GM19240 (cell line): ENCODE data around the gene DHX36.

Experiments used
- DNase-seq: peaks from one replicate; pipeline ENCODE4 v3.0.0; 2011; ENCODE audit warnings: low spot score; ENCODE audit not compliant: insufficient read length

The DHX36 gene

DNA sequence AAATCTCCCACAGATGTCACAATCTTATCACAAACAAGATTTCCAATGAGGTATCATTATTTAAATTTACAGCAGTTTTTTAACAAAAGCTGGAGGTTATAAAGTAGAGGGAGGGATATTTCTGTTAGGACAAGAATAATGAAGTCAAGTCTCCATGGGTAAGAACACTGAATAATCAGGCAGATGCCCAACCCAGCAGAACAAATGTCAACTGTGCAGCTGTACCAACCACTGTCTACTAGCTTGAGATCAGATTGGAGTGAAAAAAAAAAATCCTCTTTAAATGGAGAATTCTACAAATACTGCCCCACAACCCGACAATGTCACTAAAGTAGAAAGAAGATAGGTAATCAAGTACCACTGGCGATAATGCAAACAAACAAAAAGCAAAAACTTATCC, 30.3 kb downstream of the DHX36 start:
- DNase-seq: no peak

DNA sequence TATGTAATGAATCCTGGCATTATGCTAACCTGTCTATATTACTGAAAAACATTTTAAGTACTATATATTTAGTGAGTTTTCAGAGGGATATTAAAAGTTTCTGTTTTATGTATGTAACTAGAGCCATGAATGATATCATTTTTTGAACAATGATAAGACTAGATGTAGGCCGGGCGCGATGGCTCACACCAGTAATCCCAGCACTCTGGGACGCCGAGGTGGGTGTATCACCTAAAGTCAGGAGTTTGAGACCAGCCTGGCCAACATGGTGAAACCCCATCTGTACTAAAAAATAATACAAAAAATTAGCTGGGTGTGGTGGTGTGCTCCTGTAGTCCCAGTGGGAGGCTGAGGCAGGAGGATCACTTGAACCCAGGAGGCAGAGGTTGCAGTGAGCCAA, 34.1 kb downstream of the DHX36 start:
- no peak for DNase-seq

DNA sequence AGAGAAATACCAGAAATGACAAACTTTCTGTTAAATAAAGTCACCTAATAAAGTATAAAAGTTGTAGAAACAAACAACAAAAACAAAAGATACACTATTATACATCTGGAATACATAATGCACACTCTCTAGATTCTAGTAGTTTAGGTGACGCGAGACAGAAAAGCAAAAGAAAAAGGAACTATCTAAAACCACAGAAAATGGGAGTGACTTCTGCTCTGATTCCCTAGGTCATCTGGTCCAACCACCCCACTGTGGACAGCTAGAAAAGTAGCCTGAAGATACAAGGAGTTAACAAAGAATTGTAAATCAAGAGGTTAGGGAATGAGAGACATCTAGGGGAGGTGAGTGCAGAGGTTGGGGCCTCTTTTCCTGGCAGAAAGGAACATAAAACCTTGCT, 39.1 kb downstream of the DHX36 start:
- DNase-seq: no peak

GRCh38 chr3:154280161-154280560, 44.1 kb downstream of the DHX36 start:
- DNase-seq: no peak

- no peak for DNase-seq
Observed at GRCh38 chr3:154275965-154276364, 48.3 kb downstream of the DHX36 start.

DNA sequence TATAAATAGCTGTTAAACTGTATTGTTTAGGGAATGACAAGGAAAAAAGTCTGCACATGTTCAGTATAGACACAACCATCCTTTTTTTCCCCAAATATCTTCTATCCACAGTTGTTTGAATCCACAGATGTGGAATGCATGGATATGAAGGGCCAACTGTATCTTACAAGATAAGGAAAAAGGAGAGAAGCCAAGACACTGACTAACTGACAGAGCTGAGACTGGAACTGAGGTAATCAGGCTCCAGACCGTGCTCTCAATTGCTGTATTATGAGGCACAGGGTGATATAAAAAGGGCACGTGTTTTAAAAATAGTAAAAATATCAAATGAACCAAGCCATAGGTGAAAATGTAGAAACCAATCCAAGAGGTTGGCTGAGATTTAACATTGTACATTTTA, 49.0 kb downstream of the DHX36 start:
- DNase-seq: no peak

DNA sequence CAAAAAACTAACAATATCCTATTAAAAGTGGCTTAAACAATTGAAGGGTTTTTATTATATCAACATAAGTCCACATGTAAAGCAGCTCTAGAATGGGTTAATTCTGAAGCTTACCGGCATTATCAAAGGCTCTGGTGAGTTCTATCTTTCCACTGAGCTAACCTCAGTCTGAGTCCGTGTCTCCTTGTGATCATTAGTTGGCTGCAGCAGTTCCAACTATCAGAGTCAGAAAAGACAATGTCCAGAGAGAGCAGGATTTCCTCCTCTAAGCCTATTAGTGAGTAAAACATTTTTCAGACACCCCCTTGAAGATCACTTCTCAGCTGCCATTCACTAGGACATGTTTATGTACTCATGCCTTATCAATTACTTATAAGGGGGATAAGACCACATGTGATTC, 49.9 kb downstream of the DHX36 start:
- no peak for DNase-seq

GRCh38 chr3:154273381-154273780, 50.9 kb downstream of the DHX36 start:
- DNase-seq: no peak

- no peak for DNase-seq
Observed at GRCh38 chr3:154254527-154254926, 69.8 kb downstream of the DHX36 start.

- peak; percentile 23 for DNase-seq
Observed at GRCh38 chr3:154252759-154253638, 71.3 kb downstream of the DHX36 start.

- no peak for DNase-seq
Observed at GRCh38 chr3:154251610-154252009, 72.7 kb downstream of the DHX36 start.

GRCh38 chr3:154250291-154250690, 74.0 kb downstream of the DHX36 start:
- no peak for DNase-seq

GRCh38 chr3:154247806-154248415, 76.4 kb downstream of the DHX36 start:
- no peak for DNase-seq

DNA sequence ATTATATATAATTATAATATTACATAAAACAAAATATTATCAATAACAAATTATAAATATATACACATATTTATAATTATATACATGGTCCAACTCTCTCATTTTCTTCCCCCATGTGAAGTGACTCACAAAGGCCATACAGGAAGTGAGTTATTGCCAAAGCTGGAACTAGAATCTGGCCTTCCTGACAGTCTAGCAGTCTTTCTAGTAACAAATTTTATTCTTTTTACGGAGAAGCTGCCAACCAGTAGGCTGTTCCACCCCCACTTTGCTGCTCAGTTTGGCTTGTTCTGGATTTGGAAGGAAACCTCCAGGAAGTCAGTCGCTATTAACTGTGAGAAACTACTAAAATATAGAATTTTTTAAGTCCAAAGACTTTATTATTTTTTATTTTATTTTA, 79.6 kb downstream of the DHX36 start:
- no peak for DNase-seq

GRCh38 chr3:154243353-154243752, 80.9 kb downstream of the DHX36 start:
- DNase-seq: no peak

DNA sequence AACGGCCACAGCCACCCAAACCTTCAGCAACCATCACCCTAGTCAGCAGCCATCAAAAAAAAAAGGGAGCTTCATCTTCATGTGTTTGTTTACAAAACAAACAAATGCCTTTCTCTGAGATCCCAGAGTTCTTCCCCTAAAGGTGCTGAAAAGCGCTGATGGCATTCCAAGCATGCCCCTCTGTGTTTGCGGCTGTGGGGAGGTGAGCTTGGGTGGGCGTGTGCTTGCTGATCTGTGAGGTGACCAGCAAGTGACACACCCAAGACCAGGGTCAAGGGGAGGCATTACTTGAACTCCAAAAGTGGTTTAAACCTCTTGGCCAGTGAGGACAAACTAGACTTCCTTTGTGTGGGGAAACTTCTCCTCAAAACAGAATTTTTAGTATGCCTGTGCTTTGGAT, 81.5 kb downstream of the DHX36 start:
- DNase-seq: no peak

- DNase-seq: no peak
Observed at GRCh38 chr3:154241496-154241895, 82.8 kb downstream of the DHX36 start.

DNA sequence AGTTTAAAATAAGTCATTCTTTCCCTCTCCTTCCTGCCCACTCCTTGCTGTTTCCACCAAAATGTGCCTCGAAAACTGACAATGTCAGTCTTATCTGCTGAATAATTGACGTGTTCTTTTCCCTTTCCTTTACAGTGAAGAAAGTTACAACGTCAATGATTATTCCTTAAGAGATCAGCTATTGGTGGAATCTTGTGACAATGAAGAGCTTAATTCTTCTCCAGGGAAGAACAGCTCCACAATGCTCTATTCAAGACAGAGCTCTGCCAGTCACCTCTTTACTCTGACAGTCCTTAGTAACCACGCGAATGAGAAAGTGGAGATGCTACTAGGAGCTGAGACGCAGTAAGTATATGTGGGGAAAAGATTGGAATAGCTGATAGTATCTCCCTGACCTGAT, 84.1 kb downstream of the DHX36 start:
- no peak for DNase-seq

DNA sequence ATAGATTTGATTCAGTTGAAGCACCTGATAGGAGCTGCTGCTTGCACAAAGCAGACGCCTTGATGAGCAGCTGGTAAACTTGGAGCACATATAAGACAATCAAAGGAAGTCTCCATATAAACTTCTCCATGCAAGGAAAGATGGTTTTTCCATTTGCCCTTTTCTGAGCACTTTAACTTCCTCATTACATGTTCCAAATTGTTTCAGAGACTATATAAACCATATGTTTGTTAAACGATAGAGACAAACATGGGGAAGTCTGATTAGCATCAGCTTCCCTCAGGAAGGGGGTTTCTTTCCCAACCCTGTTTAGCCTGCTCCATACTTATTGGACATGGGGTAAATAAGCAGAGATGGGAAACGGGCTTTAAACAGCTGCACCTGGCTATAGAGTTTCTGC, 88.0 kb downstream of the DHX36 start:
- DNase-seq: no peak

DNA sequence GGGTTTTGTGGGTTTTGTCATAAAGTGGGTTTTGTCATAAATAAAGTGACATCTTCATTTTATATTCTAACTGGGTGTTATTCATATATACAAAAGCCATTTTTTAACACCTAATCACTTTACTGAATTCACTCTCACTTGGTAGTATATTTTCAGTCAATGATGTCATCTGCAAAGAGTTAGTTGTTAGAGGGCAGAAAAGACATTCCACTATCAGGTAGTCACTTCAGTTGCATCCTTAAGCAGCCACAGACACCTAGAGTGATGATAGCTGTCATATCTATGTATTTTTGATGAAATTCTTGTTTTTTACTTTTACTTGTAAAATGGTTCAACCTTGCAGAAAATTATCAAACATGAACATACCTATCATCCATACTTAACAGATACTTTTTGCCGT, 89.0 kb downstream of the DHX36 start:
- DNase-seq: no peak

DNA sequence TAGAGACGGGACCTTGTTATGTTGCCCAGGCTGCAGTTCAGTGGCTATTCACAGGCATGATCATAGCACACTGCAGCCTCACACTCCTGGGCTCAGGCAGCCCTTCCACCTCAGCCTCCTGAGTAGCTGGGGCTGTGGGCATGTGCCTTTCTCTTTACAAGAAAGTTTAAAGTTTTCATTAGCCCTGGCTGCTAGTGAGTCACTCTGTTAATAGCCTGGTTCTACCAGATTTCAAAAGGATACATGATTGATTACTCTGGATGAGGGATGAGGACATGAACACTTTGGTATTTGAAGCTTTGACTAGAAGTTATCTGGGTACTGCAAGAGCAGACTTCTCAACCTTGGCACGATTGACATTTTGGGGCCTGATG, 95.1 kb downstream of the DHX36 start:
- no peak for DNase-seq

GRCh38 chr3:154228561-154229216, 95.6 kb downstream of the DHX36 start:
- no peak for DNase-seq

DNA sequence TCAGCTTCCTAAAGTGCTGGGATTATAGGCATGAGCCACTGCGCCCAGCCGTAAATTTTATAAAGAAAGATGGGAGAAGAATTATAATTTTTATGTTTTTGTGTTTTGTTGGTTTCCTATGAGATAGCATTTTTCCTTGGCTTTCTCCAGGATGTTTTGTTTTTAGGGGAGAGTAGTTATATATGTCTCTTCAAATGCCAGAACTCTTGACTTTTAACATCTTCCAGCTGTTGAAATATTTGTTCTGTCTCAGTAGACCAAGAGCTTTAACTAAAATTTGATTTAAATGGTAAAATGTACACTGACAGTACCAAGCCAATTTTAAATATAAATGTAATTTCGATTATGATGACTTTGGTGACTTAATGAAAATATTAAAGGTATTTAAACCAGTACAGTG, 96.8 kb downstream of the DHX36 start:
- DNase-seq: no peak
